Measurements from ENCODE around the gene ZNF526.
A peak's percentile ranks its signal among the peaks of the same experiment; 100 is the strongest.

ZNF526 gene

GRCh38 chr19:42219812-42220750 lies at the start of gene ZNF526:
Gene ZNF526, plus strand, starts transcription at chr19:42220312. Its CDS starts 4,092 bp downstream, at chr19:42224404.
- DNase-seq, result peak; percentile 95

GRCh38 chr19:42170715-42171114 lies 49.4 kb upstream of the ZNF526 start:
- DNase-seq, result no peak

GRCh38 chr19:42172261-42172660 lies 47.9 kb upstream of the ZNF526 start:
- DNase-seq, result no peak

- DNase-seq, result no peak
Measured at GRCh38 chr19:42173695-42174094, 46.4 kb upstream of the ZNF526 start.

- no peak for DNase-seq
Measured at GRCh38 chr19:42174188-42174587, 45.9 kb upstream of the ZNF526 start.

GRCh38 chr19:42174958-42175734 lies 45.0 kb upstream of the ZNF526 start:
- no peak for DNase-seq

- no peak for DNase-seq
Measured at GRCh38 chr19:42175952-42176648, 44.0 kb upstream of the ZNF526 start.

GRCh38 chr19:42176649-42176989 lies 43.5 kb upstream of the ZNF526 start:
- DNase-seq, result no peak

GRCh38 chr19:42176990-42177685 lies 43.0 kb upstream of the ZNF526 start:
- peak; percentile 78 for DNase-seq

GRCh38 chr19:42177686-42178019 lies 42.5 kb upstream of the ZNF526 start:
- no peak for DNase-seq

- no peak for DNase-seq
Measured at GRCh38 chr19:42178791-42179674, 41.1 kb upstream of the ZNF526 start.

GRCh38 chr19:42184401-42184861 lies 35.7 kb upstream of the ZNF526 start:
- peak; percentile 75 for DNase-seq

GRCh38 chr19:42185277-42185676 lies 34.8 kb upstream of the ZNF526 start:
- DNase-seq, result no peak

- no peak for DNase-seq
Measured at GRCh38 chr19:42188665-42189064, 31.4 kb upstream of the ZNF526 start.

- no peak for DNase-seq
Measured at GRCh38 chr19:42189133-42189532, 31.0 kb upstream of the ZNF526 start.

GRCh38 chr19:42191330-42191729 lies 28.8 kb upstream of the ZNF526 start:
- DNase-seq, result no peak

- no peak for DNase-seq
Measured at GRCh38 chr19:42191855-42192254, 28.3 kb upstream of the ZNF526 start.

- DNase-seq, result no peak
Measured at GRCh38 chr19:42193294-42193693, 26.8 kb upstream of the ZNF526 start.

GRCh38 chr19:42193706-42194105 lies 26.4 kb upstream of the ZNF526 start:
- DNase-seq, result no peak

GRCh38 chr19:42196011-42197001 lies 23.8 kb upstream of the ZNF526 start:
- DNase-seq, result no peak
